Lower leg skin (tissue), 3 donors: ENCODE results near the gene KASH5.

Experiments used
- POLR2A ChIP-seq, 2 donors: fragments of 450-650 bp; IDR thresholded peaks; one replicate each; pipeline ENCODE4 v1.6.1; 2016 to 2017; ENCODE audit warnings: antibody characterized with exemption in 2 of 2, mild to moderate bottlenecking in 1 of 2, moderate library complexity in 1 of 2
- TF ChIP-seq, protein P1 (sequence below), 3 donors: fragments of 450-650 bp; IDR thresholded peaks; one replicate each; pipeline ENCODE4 v1.5.1; 2016; ENCODE audit warnings: antibody characterized with exemption in 3 of 3, mild to moderate bottlenecking in 3 of 3, moderate library complexity in 2 of 3

DNA sequence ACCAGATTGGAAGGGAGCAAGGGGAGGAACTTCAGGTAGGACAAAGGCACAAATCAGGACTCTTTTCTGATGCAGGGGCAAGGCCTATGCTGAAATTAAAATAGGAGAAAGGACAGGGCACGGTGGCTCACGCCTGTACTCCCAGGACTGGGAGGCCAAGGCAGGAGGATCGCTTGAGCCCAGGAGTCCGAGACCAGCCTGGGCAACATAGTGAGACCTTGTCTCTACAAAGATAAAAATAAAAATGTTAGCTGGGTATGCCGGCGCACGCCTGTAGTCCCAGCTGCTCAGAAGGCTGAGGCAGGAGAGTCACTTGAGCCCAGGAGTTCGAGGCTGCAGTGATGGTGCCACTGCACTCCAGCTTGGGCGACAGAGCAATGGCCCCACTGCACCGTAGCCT is 47.6 kb downstream of the KASH5 start:
- TF ChIP-seq, protein P1, sequence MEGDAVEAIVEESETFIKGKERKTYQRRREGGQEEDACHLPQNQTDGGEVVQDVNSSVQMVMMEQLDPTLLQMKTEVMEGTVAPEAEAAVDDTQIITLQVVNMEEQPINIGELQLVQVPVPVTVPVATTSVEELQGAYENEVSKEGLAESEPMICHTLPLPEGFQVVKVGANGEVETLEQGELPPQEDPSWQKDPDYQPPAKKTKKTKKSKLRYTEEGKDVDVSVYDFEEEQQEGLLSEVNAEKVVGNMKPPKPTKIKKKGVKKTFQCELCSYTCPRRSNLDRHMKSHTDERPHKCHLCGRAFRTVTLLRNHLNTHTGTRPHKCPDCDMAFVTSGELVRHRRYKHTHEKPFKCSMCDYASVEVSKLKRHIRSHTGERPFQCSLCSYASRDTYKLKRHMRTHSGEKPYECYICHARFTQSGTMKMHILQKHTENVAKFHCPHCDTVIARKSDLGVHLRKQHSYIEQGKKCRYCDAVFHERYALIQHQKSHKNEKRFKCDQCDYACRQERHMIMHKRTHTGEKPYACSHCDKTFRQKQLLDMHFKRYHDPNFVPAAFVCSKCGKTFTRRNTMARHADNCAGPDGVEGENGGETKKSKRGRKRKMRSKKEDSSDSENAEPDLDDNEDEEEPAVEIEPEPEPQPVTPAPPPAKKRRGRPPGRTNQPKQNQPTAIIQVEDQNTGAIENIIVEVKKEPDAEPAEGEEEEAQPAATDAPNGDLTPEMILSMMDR (IDR thresholded peaks at IDR 0.05) = no peak
- no peak for TF ChIP-seq POLR2A (IDR thresholded peaks at IDR 0.05)
